Lower lobe of right lung (tissue), 2 donors: ENCODE data around the gene ZNF227. TPM values are rescaled to one million over a fixed set of nuclear protein-coding genes. Genes with fewer than 3 reads are reported as not detected.

Experiments used
- ATAC-seq, 2 donors: fragments of 200-7000 bp; cut with Tn5 transposase; one replicate each; pipeline ENCODE4 v1.9.1; 2020 to 2022; ENCODE audit warnings: mild to moderate bottlenecking in 2 of 2, moderate library complexity in 2 of 2
- DNase-seq: peaks from one replicate; pipeline ENCODE4 v3.0.0-alpha.2; 2020
- H3K27ac ChIP-seq: fragments of 200-600 bp; one replicate; pipeline ENCODE4 v1.8.0; 2022
- H3K27me3 ChIP-seq: fragments of 200-600 bp; one replicate; pipeline ENCODE4 v1.8.0; 2022; ENCODE audit warnings: low read depth
- H3K36me3 ChIP-seq: fragments of 200-600 bp; one replicate; pipeline ENCODE4 v1.8.0; 2022; ENCODE audit warnings: mild to moderate bottlenecking
- H3K4me1 ChIP-seq: fragments of 200-600 bp; one replicate; pipeline ENCODE4 v1.8.0; 2022
- H3K4me3 ChIP-seq: fragments of 200-600 bp; one replicate; pipeline ENCODE4 v1.8.0; 2022; ENCODE audit warnings: mild to moderate bottlenecking
- H3K9me3 ChIP-seq: fragments of 200-600 bp; one replicate; pipeline ENCODE4 v1.8.0; 2022
- CTCF ChIP-seq: fragments of 200-600 bp; IDR thresholded peaks from one replicate; pipeline ENCODE4 v1.8.0; 2022; ENCODE audit warnings: antibody characterized with exemption, mild to moderate bottlenecking
- intact Hi-C: fragments of 100-400 bp; cut with DNase I; formaldehyde crosslinking; loops from one replicate; pipeline ENCODE4 v1.11.0; 2022
- total RNA-seq: library from RNA; stranded (reverse); fragmentation: NEBNext Ultra II Directional; extraction: Animal tissue kit (Norgen Biotek cat#: 25700); gene quantifications from one replicate; pipeline ENCODE4 v1.2.1, GENCODE V29; 2021
- donor health status: DM: no; HTN: yes; CAD: no; lungs with severe emphysema.

Gene ZNF227
- total RNA-seq, 1 donor from 2014 or later = 18.2 TPM

- H3K36me3 ChIP-seq = no peaks in the 10 kb centered on the region
Measured at GRCh38 chr19:44255705-44256411, 43.5 kb downstream of the ZNF227 start.

GRCh38 chr19:44258136-44258535 is 45.8 kb downstream of the ZNF227 start:
- DNase-seq = no peak
- Histone ChIP-seq H3K4me1 (no peaks in the 10 kb centered on the region), H3K9me3 (peaks cover 88% of the 10 kb centered on the region), H3K27me3 (no peaks in the 10 kb centered on the region), H3K36me3 (no peaks in the 10 kb centered on the region), H3K27ac (no peak overlapping the region), H3K4me3 (no peak overlapping the region)
- ATAC-seq = no peak
- no peak for TF ChIP-seq CTCF
- intact Hi-C loops = no loop called here

More at GRCh38 chr19:44255705-44256411, 43.5 kb downstream of the ZNF227 start:
- peaks cover 96% of the 10 kb centered on the region for H3K9me3 ChIP-seq
- ATAC-seq = no peak
- no peak overlapping the region for H3K27ac ChIP-seq
- DNase-seq = no peak
- TF ChIP-seq CTCF = no peak
- H3K4me3 ChIP-seq = no peak overlapping the region
- H3K27me3 ChIP-seq = no peaks in the 10 kb centered on the region
- intact Hi-C loops = no loop called here
- H3K4me1 ChIP-seq = no peaks in the 10 kb centered on the region

GRCh38 chr19:44258835-44259413 is 46.6 kb downstream of the ZNF227 start:
- ATAC-seq (no peak), DNase-seq (no peak)
- Histone ChIP-seq H3K36me3 (no peaks in the 10 kb centered on the region), H3K27me3 (no peaks in the 10 kb centered on the region), H3K4me3 (no peak overlapping the region), H3K9me3 (peaks cover 83% of the 10 kb centered on the region), H3K4me1 (no peaks in the 10 kb centered on the region), H3K27ac (no peak overlapping the region)
- no peak for TF ChIP-seq CTCF
- intact Hi-C loops = no loop called here

- ATAC-seq (no peak), DNase-seq (no peak)
- Histone ChIP-seq H3K36me3 (no peaks in the 10 kb centered on the region), H3K27me3 (no peaks in the 10 kb centered on the region), H3K4me1 (no peaks in the 10 kb centered on the region), H3K27ac (no peak overlapping the region), H3K4me3 (peak overlapping the region; percentile 39), H3K9me3 (peaks cover 80% of the 10 kb centered on the region)
- intact Hi-C loops = no loop called here
- TF ChIP-seq CTCF = no peak
Measured at GRCh38 chr19:44260343-44260681, 48.0 kb downstream of the ZNF227 start.

GRCh38 chr19:44260695-44261446 is 48.5 kb downstream of the ZNF227 start:
- Histone ChIP-seq H3K27ac (no peak overlapping the region), H3K27me3 (no peaks in the 10 kb centered on the region), H3K4me1 (no peaks in the 10 kb centered on the region), H3K4me3 (no peak overlapping the region), H3K9me3 (peaks cover 80% of the 10 kb centered on the region), H3K36me3 (no peaks in the 10 kb centered on the region)
- ATAC-seq (no peak), DNase-seq (no peak)
- TF ChIP-seq CTCF = no peak
- intact Hi-C loops = no loop called here
